ENCODE results near the gene FRMD8.
A peak's percentile ranks its signal among the peaks of the same experiment; 100 is the strongest.

FRMD8 gene

DNA sequence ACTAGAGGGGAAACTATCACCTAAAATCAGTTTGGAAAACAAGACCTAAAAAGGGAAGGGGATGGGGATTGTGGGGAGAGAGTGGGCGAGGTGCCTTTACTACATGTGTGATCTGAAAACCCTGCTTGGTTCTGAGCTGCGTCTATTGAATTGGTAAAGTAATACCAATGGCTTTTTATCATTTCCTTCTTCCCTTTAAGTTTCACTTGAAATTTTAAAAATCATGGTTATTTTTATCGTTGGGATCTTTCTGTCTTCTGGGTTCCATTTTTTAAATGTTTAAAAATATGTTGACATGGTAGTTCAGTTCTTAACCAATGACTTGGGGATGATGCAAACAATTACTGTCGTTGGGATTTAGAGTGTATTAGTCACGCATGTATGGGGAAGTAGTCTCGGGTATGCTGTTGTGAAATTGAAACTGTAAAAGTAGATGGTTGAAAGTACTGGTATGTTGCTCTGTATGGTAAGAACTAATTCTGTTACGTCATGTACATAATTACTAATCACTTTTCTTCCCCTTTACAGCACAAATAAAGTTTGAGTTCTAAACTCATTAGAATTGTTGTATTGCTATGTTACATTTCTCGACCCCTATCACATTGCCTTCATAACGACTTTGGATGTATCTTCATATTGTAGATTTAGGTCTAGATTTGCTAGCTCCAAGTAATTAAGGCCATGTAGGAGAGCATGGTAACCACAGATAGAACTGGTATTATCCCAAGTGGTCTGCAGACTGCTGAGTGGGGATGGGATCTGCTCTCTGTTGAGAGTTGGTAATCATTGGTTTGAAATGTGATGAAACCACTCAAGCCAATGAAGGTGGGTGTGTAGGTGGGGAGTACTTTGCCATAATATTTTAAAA lies 39.8 kb downstream of the FRMD8 start:
- DNase-seq = no peak

DNA sequence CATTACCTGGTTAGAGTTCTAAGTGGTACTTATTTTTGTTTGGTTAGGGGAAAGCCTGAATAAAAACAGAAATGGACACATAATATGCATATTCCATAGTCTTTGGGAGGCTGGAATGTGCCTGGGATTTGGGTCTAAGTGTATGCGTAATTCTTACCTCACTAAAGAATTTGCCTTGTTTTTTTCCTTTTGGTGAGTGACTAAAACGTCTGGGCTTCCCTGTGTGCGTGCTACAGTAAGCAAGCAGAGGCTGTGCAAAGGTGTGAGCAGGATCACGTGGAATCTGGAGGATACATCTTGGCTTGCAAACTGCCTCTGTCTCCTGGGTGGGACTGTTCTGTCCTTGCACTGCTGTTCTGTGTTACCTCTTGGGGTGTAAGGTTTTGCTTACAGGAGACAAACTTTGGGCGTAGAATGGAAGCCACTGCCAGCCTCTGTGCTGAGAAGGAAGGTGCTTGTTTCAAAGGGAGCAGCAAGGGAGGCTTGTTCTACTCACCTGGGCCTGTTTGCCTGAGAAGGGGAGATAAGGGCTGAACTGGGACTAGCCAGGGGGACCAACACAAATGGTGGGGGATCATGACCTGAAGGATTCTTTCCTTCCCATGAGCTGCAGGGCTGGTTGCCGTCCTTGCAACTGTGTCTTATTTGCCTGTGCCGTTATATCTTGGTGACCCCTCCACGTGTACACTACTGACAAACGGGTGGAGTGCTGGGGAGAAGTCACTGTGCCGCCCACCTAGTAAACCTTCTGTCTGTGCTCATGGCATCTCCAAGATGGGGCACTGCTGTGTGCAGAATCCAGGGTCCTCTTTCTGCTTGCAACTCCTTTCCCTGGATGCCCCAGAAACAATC lies 40.6 kb downstream of the FRMD8 start:
- no peak for DNase-seq

- DNase-seq = no peak
Observed at GRCh38 chr11:65427691-65428577, 41.5 kb downstream of the FRMD8 start.

DNA sequence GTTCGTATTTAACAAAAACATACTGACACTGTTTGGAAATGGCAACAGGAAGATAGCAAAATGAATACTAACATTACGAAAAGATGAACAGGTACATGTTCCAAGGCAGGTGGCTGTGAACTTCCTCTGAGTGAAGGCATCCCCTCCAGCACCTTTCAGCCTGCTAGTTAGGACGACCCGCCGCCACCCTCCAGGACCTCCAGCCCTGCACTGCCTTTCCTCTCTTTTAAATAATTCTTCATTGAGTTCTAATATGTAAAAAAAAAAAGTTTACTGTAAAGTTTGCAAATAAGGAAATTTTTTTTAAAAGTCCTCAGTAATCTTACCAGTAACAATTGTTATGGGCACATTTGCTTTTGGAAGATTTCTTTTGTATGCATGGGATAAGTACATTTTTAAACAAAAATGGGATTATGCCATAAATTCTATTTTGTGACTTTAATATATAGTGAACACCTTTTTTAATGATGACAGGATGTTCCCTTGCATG lies 42.2 kb downstream of the FRMD8 start:
- no peak for DNase-seq

- no peak for DNase-seq
Observed at GRCh38 chr11:65429068-65429681, 42.7 kb downstream of the FRMD8 start.

- DNase-seq = peak; percentile 43
Observed at GRCh38 chr11:65429724-65430405, 43.4 kb downstream of the FRMD8 start.

- no peak for DNase-seq
Observed at GRCh38 chr11:65430406-65431217, 44.2 kb downstream of the FRMD8 start.

DNA sequence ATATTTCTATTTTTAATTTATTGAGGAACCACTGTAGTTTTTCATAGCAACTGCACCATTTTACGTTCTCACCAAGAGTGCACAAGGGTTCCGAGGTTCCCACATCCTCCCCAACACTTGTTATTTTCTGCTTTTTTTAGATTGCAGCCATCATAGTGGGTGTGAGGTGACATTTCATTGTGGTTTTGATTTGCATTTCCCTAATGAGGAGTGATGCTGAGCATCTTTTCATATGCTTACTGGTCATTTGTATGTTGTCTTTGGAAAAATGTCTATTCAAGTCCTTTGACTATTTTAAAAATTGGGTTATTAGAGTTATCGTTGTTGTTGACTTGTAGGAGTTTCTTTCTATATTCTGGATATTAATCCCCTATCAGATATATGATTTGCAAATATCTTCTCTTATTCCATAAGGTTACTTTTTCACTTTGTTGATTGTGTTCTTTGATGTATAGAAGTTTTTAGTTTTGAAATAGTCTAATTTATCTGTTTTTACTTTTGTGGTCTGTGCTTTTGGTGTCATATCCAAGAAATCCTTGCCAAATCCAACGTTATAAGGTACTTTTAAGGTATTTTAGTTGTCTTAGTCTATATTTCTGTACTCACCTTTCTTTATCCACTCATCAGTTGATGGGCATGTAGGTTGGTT lies 45.1 kb downstream of the FRMD8 start:
- no peak for DNase-seq

- DNase-seq = no peak
Observed at GRCh38 chr11:65432100-65432650, 45.7 kb downstream of the FRMD8 start.

- DNase-seq = peak; percentile 41
Observed at GRCh38 chr11:65432686-65433582, 46.5 kb downstream of the FRMD8 start.

- DNase-seq = no peak
Observed at GRCh38 chr11:65433657-65434056, 47.2 kb downstream of the FRMD8 start.

DNA sequence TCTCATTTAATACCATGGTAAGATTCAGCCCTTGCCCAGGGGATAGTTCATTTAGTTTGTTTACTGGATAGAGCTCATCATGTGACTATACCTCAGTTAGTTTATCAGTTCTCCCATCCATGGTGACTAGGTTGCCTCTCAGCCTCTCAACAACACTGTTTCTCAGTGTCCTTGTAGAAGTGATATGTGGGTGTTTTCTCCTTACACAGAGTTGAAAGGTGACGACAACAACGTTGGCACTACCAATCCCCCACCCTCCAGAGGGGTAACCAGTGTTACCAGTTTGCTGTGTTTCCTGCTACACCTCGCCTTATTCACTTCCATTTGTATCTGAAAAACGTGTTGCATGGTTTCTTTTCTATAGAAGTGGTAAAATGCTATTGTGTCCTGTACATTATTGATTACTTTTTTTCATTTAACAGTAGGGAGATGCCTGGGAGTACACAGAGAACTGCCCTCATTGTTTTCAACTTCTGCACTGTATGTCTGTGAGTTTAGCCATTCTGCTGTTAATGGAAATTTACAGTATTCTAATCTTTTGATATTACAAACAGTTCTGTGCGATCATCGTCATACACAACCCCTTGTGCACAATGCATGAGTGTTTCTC lies 47.7 kb downstream of the FRMD8 start:
- no peak for DNase-seq

GRCh38 chr11:65434667-65435410 lies 48.4 kb downstream of the FRMD8 start:
- no peak for DNase-seq

GRCh38 chr11:65435411-65435931 lies 49.0 kb downstream of the FRMD8 start:
- DNase-seq = no peak

- no peak for DNase-seq
Observed at GRCh38 chr11:65435981-65436411, 49.6 kb downstream of the FRMD8 start.

GRCh38 chr11:65436412-65437032 lies 50.1 kb downstream of the FRMD8 start:
- DNase-seq = no peak

Measured in NCI-H1694 treated with DMSO at 0.1 percent for 48 hours (cell line).